GM18508 (cell line): Measurements from ENCODE around the gene CTU1.

ENCODE experiments used
- ATAC-seq: cut with Tn5 transposase; IDR thresholded peaks from one replicate; pipeline ENCODE4 v1.9.1; 2021; ENCODE audit warnings: moderate number of reproducible peaks; ENCODE audit not compliant: insufficient read depth, unreplicated experiment

Gene CTU1

GRCh38 chr19:51059715-51060114 lies 48.5 kb downstream of the CTU1 start:
- no peak for ATAC-seq

GRCh38 chr19:51055866-51056265 lies 52.3 kb downstream of the CTU1 start:
- no peak for ATAC-seq
